NB4 (cell line): ENCODE results near the gene NPHP4.

Experiments
- CTCF ChIP-seq: IDR thresholded peaks from one replicate; pipeline ENCODE4 v1.5.1; 2012; ENCODE audit warnings: low read depth, low read length
- MYC ChIP-seq: IDR thresholded peaks from 2 replicates; pipeline ENCODE4 v1.6.1; 2011; ENCODE audit warnings: low read depth, low read length
- POLR2A ChIP-seq: IDR thresholded peaks from 2 replicates; pipeline ENCODE4 v1.6.1; 2011; ENCODE audit warnings: mild to moderate bottlenecking; ENCODE audit not compliant: insufficient read length; ENCODE audit errors: extremely low read depth

GRCh38 chr1:5956022-5956830 lies 36.0 kb downstream of the NPHP4 start:
- TF ChIP-seq POLR2A (no peak), MYC (no peak), CTCF (no peak)
